ENCODE measurements around the gene PRSS22.

DNA sequence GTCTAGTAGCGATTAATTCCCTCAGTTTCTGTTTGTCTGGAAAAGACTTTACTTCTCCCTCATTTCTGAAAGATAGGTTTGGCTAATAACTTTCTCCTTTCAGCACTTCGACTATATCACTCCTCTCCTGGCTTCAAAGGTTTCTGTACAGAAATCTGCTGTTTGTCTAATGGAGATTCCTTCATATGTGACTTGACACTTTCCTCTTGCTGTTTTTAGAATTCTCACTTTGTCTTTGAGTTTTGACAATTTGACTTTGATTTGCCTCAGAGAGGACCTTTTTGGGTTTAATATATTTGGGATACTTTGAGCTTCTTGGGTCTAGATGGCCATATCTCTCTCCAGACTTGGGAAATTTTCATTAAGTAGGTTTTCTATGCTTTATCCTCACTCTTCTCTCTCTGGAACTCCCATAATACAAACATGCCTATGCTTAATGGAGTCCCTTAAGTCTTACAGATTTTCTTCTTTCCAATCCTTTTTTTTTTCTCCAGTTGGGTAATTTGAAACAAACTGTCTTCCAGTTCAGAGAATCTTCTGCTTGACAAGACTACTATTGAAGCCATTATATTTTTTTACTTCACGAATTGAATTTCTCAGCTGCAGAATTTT lies 48.7 kb downstream of the PRSS22 start:
- TF ChIP-seq, protein P1, sequence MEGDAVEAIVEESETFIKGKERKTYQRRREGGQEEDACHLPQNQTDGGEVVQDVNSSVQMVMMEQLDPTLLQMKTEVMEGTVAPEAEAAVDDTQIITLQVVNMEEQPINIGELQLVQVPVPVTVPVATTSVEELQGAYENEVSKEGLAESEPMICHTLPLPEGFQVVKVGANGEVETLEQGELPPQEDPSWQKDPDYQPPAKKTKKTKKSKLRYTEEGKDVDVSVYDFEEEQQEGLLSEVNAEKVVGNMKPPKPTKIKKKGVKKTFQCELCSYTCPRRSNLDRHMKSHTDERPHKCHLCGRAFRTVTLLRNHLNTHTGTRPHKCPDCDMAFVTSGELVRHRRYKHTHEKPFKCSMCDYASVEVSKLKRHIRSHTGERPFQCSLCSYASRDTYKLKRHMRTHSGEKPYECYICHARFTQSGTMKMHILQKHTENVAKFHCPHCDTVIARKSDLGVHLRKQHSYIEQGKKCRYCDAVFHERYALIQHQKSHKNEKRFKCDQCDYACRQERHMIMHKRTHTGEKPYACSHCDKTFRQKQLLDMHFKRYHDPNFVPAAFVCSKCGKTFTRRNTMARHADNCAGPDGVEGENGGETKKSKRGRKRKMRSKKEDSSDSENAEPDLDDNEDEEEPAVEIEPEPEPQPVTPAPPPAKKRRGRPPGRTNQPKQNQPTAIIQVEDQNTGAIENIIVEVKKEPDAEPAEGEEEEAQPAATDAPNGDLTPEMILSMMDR (IDR thresholded peaks at IDR 0.05) = no peak
- TF ChIP-seq POLR2A (IDR thresholded peaks at IDR 0.05) = no peak
- no peak for TF ChIP-seq EP300 (IDR thresholded peaks at IDR 0.05)
